Naive thymus-derived CD8-positive, alpha-beta T cell (primary cell): ENCODE data around the gene SAFB. TPM values are rescaled to one million over a fixed set of nuclear protein-coding genes. Genes with fewer than 3 reads are reported as not detected.
"Not testable (repeated sequence)": the region's sequence is repeated elsewhere in the genome, so short reads cannot be mapped to it uniquely, and the experiment has no call there.

Source experiments
- ATAC-seq, 2 donors: fragments of 150-1000 bp; cut with Tn5 transposase in 1 of 2; sonication (Bioruptor Pico), chemical (Tn5 transposase) in 1 of 2; 1 replicate in 1 of 2; 2 replicates in 1 of 2; pipeline ENCODE4 v1.10.0; 2021; ENCODE audit warnings: mild to moderate bottlenecking in 2 of 2, moderate library complexity in 2 of 2
- POLR2A ChIA-PET: fragments of 350-600 bp; sonication (Branson Sonifier 250); formaldehyde crosslinking; loops from one replicate; lab custom pipeline; 2021; ENCODE audit warnings: antibody characterized with exemption; lab: Charles Lee
- DNase-seq, 10 donors: peaks; one replicate each; pipeline versions ENCODE4 v3.0.0 to v3.0.0-alpha.2; 2020 to 2022
- H3K27ac Mint-ChIP-seq, 10 donors: one replicate each; pipeline ENCODE4 v1.8.0; 2020 to 2022; ENCODE audit warnings: mild to moderate bottlenecking in 10 of 10, mixed read lengths in 10 of 10, moderate library complexity in 4 of 10, inconsistent platforms in 1 of 10
- H3K27me3 Mint-ChIP-seq, 5 donors: one replicate each; pipeline ENCODE4 v1.8.0; 2021 to 2022; ENCODE audit warnings: mixed read lengths in 5 of 5
- H3K36me3 Mint-ChIP-seq, 3 donors: one replicate each; pipeline ENCODE4 v1.8.0; 2020 to 2022; ENCODE audit warnings: mixed read lengths in 3 of 3, mild to moderate bottlenecking in 2 of 3, inconsistent platforms in 1 of 3
- H3K4me1 Mint-ChIP-seq, 4 donors: one replicate each; pipeline ENCODE4 v1.8.0; 2021 to 2022; ENCODE audit warnings: mixed read lengths in 4 of 4
- H3K4me3 Mint-ChIP-seq, 10 donors: one replicate each; pipeline ENCODE4 v1.8.0; 2020 to 2022; ENCODE audit warnings: mild to moderate bottlenecking in 10 of 10, mixed read lengths in 10 of 10, moderate library complexity in 6 of 10, inconsistent platforms in 1 of 10
- H3K9me3 Mint-ChIP-seq, 9 donors: one replicate each; pipeline ENCODE4 v1.8.0; 2020 to 2022; ENCODE audit warnings: mixed read lengths in 9 of 9, mild to moderate bottlenecking in 3 of 9, inconsistent platforms in 1 of 9, moderate library complexity in 1 of 9
- polyA plus RNA-seq, 3 donors: library from polyadenylated mRNA; unstranded; fragments of 300-500 nt; fragmentation: Illumina TruSeq; gene quantifications; one replicate each; pipeline ENCODE4 v1.2.3, GENCODE V29; 2021
- total RNA-seq, 8 experiments: library from RNA in 2 of 8; stranded (reverse) in 2 of 8; gene quantifications; one replicate each; pipeline ENCODE4 v1.2.3 and lab custom pipeline; 2021 to 2026

The SAFB gene
- total and polyA plus RNA-seq, 5 experiments from 2014 or later = 28.6 to 191 (median 135) TPM

GRCh38 chr19:5605362-5605761, 17.5 kb upstream of the SAFB start:
- H3K4me3 Mint-ChIP-seq = no peak overlapping the region
- POLR2A ChIA-PET = no interaction called here
- H3K4me1 Mint-ChIP-seq = peaks cover 13 to 35% (median 25%) of the 10 kb centered on the region in 4 donors
- H3K36me3 Mint-ChIP-seq = peaks cover 5 to 97% (median 29%) of the 10 kb centered on the region in 3 donors
- DNase-seq (no peak), ATAC-seq (no peak)
- no peaks in the 10 kb centered on the region for H3K9me3 Mint-ChIP-seq
- no peaks in the 10 kb centered on the region for H3K27me3 Mint-ChIP-seq
- H3K27ac Mint-ChIP-seq = peak overlapping the region in 4 of 10 donors; percentile 27 to 61 (median 48)

- ATAC-seq = peak in 1 of 2 donors; percentile 24
- Mint-ChIP-seq H3K4me1 (peaks cover 13 to 33% (median 24%) of the 10 kb centered on the region in 4 donors), H3K9me3 (no peaks in the 10 kb centered on the region), H3K4me3 (peak overlapping the region in 1 of 10 donors; percentile 31), H3K27ac (peak overlapping the region in 6 of 10 donors; percentile 1 to 74 (median 28)), H3K36me3 (peaks cover 5 to 93% (median 28%) of the 10 kb centered on the region in 3 donors), H3K27me3 (no peaks in the 10 kb centered on the region)
- POLR2A ChIA-PET = no interaction called here
- no peak for DNase-seq
These were observed 15.3 kb upstream of the SAFB start for GRCh38 chr19:5607318-5608275.

GRCh38 chr19:5608291-5608690, 14.6 kb upstream of the SAFB start:
- DNase-seq = no peak
- no peaks in the 10 kb centered on the region for H3K27me3 Mint-ChIP-seq
- no peaks in the 10 kb centered on the region for H3K9me3 Mint-ChIP-seq
- ATAC-seq = no peak
- peaks cover 20 to 38% (median 26%) of the 10 kb centered on the region in 4 donors for H3K4me1 Mint-ChIP-seq
- H3K4me3 Mint-ChIP-seq = no peak overlapping the region
- POLR2A ChIA-PET = interaction anchor here (0.7 kb wide), 1 partner anchor 33 kb away, joined by 3 read pairs; no protein-coding TSS in a partner anchor
- peaks cover 10 to 94% (median 28%) of the 10 kb centered on the region in 3 donors for H3K36me3 Mint-ChIP-seq
- peak overlapping the region in 3 of 10 donors; percentile 24 to 36 (median 25) for H3K27ac Mint-ChIP-seq

GRCh38 chr19:5608766-5609165, 14.1 kb upstream of the SAFB start:
- ATAC-seq, H3K27me3 Mint-ChIP-seq, H3K4me3 Mint-ChIP-seq, DNase-seq, H3K9me3 Mint-ChIP-seq: not testable (repeated sequence)
- Mint-ChIP-seq H3K27ac (peak overlapping the region in 1 of 10 donors; percentile 25), H3K36me3 (peaks cover 11 to 94% (median 29%) of the 10 kb centered on the region in 3 donors), H3K4me1 (peaks cover 22 to 38% (median 26%) of the 10 kb centered on the region in 4 donors)
- POLR2A ChIA-PET = interaction anchor here (0.7 kb wide), 1 partner anchor 33 kb away, joined by 3 read pairs; no protein-coding TSS in a partner anchor

GRCh38 chr19:5609881-5610448, 12.9 kb upstream of the SAFB start:
- POLR2A ChIA-PET = no interaction called here
- DNase-seq (no peak), ATAC-seq (no peak)
- Mint-ChIP-seq H3K9me3 (no peaks in the 10 kb centered on the region), H3K4me3 (no peak overlapping the region), H3K36me3 (peaks cover 5 to 94% (median 27%) of the 10 kb centered on the region in 3 donors), H3K27ac (no peak overlapping the region), H3K4me1 (peaks cover 23 to 41% (median 26%) of the 10 kb centered on the region in 4 donors), H3K27me3 (no peaks in the 10 kb centered on the region)

- DNase-seq = no peak
- POLR2A ChIA-PET = no interaction called here
- H3K9me3 Mint-ChIP-seq = no peaks in the 10 kb centered on the region
- H3K27me3 Mint-ChIP-seq = no peaks in the 10 kb centered on the region
- H3K27ac Mint-ChIP-seq = peak overlapping the region in 1 of 10 donors; percentile 86
- H3K4me1 Mint-ChIP-seq = peaks cover 10 to 35% (median 13%) of the 10 kb centered on the region in 4 donors
- H3K36me3 Mint-ChIP-seq = peaks cover 5 to 93% (median 34%) of the 10 kb centered on the region in 3 donors
- H3K4me3 Mint-ChIP-seq = no peak overlapping the region
- ATAC-seq = no peak
These were observed 9.7 kb upstream of the SAFB start for GRCh38 chr19:5612891-5613865.

- no peak overlapping the region for H3K4me3 Mint-ChIP-seq
- H3K9me3 Mint-ChIP-seq = no peaks in the 10 kb centered on the region
- H3K27me3 Mint-ChIP-seq = no peaks in the 10 kb centered on the region
- H3K36me3 Mint-ChIP-seq = peaks cover 5 to 91% (median 20%) of the 10 kb centered on the region in 3 donors
- POLR2A ChIA-PET = interaction anchor here (1.7 kb wide), 1 partner anchor 8 kb away, joined by 4 read pairs; no protein-coding TSS in a partner anchor
- H3K27ac Mint-ChIP-seq = peak overlapping the region in 2 of 10 donors; percentile 1 to 37
- no peak for DNase-seq
- no peak for ATAC-seq
- peaks cover 20 to 52% (median 37%) of the 10 kb centered on the region in 4 donors for H3K4me1 Mint-ChIP-seq
These were observed 7.0 kb upstream of the SAFB start for GRCh38 chr19:5615756-5616327.

GRCh38 chr19:5617080-5617479, 5.8 kb upstream of the SAFB start:
- H3K27ac Mint-ChIP-seq = peak overlapping the region in 2 of 10 donors; percentile 16 to 22
- POLR2A ChIA-PET = no interaction called here
- H3K4me3 Mint-ChIP-seq = no peak overlapping the region
- DNase-seq (no peak), ATAC-seq (no peak)
- H3K36me3 Mint-ChIP-seq = peaks cover 5 to 88% (median 24%) of the 10 kb centered on the region in 3 donors
- H3K9me3 Mint-ChIP-seq = no peaks in the 10 kb centered on the region
- H3K4me1 Mint-ChIP-seq = peaks cover 25 to 58% (median 47%) of the 10 kb centered on the region in 4 donors
- no peaks in the 10 kb centered on the region for H3K27me3 Mint-ChIP-seq

- no peak for DNase-seq
- Mint-ChIP-seq H3K4me3 (peak overlapping the region in 6 of 10 donors; percentile 31 to 100 (median 51)), H3K36me3 (peaks cover 4 to 77% (median 24%) of the 10 kb centered on the region in 3 donors), H3K4me1 (peaks cover 24 to 56% (median 47%) of the 10 kb centered on the region in 4 donors), H3K27ac (peak overlapping the region in 4 of 10 donors; percentile 25 to 72 (median 38)), H3K27me3 (peaks cover 0 to 3% (median 0%) of the 10 kb centered on the region in 5 donors), H3K9me3 (no peaks in the 10 kb centered on the region)
- POLR2A ChIA-PET = interaction anchor here (0.8 kb wide), 1 partner anchor 50 kb away, joined by 4 read pairs; the partner anchor contains the start of gene TINCR
- no peak for ATAC-seq
These were observed 4.3 kb upstream of the SAFB start for GRCh38 chr19:5618591-5618990.

- H3K27ac Mint-ChIP-seq = peak overlapping the region in 6 of 10 donors; percentile 2 to 100 (median 100)
- H3K4me3 Mint-ChIP-seq = peak overlapping the region; percentile 95 to 100 (median 100)
- H3K9me3 Mint-ChIP-seq = no peaks in the 10 kb centered on the region
- H3K27me3 Mint-ChIP-seq = peaks cover 0 to 3% (median 0%) of the 10 kb centered on the region in 5 donors
- H3K4me1 Mint-ChIP-seq = peaks cover 30 to 64% (median 55%) of the 10 kb centered on the region in 4 donors
- H3K36me3 Mint-ChIP-seq = peaks cover 4 to 66% (median 22%) of the 10 kb centered on the region in 3 donors
- DNase-seq (no peak), ATAC-seq (no peak)
- POLR2A ChIA-PET = interaction anchor here (3.5 to 5.4 kb wide), 2 partner anchors 67 to 70 kb away, joined by 40 to 41 read pairs; partner anchors contain the start of gene RPL36
These were observed 2.9 kb upstream of the SAFB start for GRCh38 chr19:5619946-5620345.
